Epithelial cell of esophagus (primary cell): Measurements from ENCODE around the gene GAP43.

Experiments used
- DNase-seq: peaks from one replicate; pipeline ENCODE4 v3.0.0; 2010; ENCODE audit warnings: low read depth
- H3K4me3 ChIP-seq: 2 replicates; pipeline ENCODE4 v1.5.1; 2011; ENCODE audit warnings: mild to moderate bottlenecking, low read length, control low read depth
- CTCF ChIP-seq: IDR thresholded peaks from 2 replicates; pipeline ENCODE4 v1.5.1; 2011; ENCODE audit warnings: low read depth, mild to moderate bottlenecking, low read length, control low read depth, inconsistent platforms; ENCODE audit not compliant: insufficient read depth; ENCODE audit errors: missing control alignments

The GAP43 gene

DNA sequence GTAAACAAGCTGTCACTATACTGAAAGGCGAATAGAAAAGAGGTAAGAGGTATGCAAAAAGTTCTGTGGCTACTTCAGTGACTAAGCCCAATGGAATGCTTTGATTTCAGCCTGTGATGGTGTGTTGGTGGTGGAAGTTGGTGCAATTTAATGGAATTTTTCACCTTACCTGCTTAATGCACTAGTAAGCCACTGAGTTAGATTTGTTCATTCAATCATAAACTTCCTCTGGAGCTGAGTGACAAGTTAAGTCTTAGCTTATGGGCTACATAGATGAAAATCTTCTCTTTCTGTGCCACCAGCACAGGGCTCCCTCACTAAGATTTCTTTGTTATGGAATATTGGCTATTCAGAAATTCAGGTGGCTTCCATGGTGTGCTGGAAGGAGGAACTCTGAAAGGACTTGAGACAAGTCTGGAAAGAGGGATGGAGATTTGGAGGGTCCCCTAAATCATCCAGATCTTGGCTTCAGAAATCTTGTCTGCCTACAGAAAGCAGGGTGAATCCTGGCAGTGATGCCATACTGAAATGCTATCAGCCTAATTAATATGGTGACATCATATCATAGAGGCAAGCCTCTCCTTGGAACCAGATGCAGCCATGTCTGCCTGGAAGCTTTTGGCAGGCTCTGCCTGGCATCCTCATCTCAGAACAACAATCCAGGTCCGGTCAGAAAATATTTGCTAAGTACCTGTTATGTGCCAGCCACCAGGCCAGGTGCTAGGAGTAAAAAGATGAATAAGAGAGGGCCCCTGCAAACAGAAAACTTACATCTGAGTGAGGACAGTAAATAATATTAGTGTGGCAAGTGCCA is 8.1 kb upstream of the GAP43 start:
- no peak overlapping the region for H3K4me3 ChIP-seq
- TF ChIP-seq CTCF, result no peak
- peak; percentile 58 for DNase-seq

DNA sequence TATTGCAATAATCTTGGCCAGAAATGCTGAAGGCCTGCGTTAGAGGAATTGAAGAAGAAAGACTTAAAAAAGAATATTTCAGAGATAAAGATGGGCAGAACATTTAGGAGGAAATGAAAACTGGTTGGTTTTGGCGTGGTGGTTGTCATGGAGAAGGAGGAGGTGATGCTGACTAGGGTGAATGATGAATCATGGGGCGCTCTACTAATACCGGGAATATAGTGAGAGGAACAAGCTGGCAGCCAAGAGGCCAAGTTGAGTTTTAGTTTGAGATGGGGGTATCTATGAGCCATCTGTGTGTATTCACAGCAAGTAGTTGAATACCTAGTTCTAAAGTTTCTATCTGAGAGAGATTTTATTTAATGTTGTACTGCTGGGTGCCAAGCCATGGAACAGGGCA is 6.8 kb upstream of the GAP43 start:
- no peak for TF ChIP-seq CTCF

DNA sequence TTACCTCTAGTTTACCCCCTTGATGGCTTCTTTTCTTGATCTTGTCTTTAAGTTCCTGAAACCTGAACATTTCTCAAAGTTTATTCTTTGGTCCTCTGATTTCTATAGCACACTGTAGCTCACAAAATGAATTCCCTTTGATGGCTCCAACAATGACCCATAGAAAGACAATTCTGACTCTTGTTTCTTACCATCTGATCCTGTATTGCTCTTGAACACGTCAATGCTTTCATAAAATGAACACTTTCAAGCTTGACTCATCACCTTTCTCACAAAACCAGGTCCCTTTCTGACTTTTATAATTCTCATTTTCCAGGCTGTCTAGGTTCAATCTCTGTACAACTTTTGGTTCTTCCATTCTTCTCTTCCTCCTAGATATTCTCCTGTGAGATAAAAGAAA is 5.7 kb upstream of the GAP43 start:
- no peak overlapping the region for H3K4me3 ChIP-seq
- no peak for TF ChIP-seq CTCF
- no peak for DNase-seq

More for the DNA sequence above, 6.8 kb upstream of the GAP43 start:
- peak; percentile 3 for DNase-seq
- H3K4me3 ChIP-seq, result no peak overlapping the region

GRCh38 chr3:115624029-115624741 is 875 bp downstream of the GAP43 start:
- TF ChIP-seq CTCF, result no peak
- no peak for DNase-seq
- no peak overlapping the region for H3K4me3 ChIP-seq

GRCh38 chr3:115624901-115625300 is 1.6 kb downstream of the GAP43 start:
- no peak for DNase-seq
- no peak overlapping the region for H3K4me3 ChIP-seq
- no peak for TF ChIP-seq CTCF

- TF ChIP-seq CTCF, result no peak
- no peak overlapping the region for H3K4me3 ChIP-seq
- no peak for DNase-seq
Measured at GRCh38 chr3:115626006-115626409, 2.7 kb downstream of the GAP43 start.
